Testis (tissue), 3 donors: ENCODE data around the gene KLHL29. TPM values are rescaled to one million over a fixed set of nuclear protein-coding genes. Genes with fewer than 3 reads are reported as not detected.

Source experiments
- DNase-seq: peaks from one replicate; pipeline ENCODE4 v3.0.0-alpha.2; 2019
- H3K27ac ChIP-seq, 2 donors: fragments of 200-600 bp; sonication (generic); one replicate each; pipeline ENCODE4 v1.5.1; 2019
- H3K27me3 ChIP-seq: fragments of 200-600 bp; sonication (generic); one replicate; pipeline ENCODE4 v1.5.1; 2019
- H3K36me3 ChIP-seq: fragments of 200-600 bp; sonication (generic); one replicate; pipeline ENCODE4 v1.5.1; 2017; ENCODE audit warnings: low read depth; ENCODE audit errors: missing control alignments
- H3K4me1 ChIP-seq: fragments of 200-600 bp; sonication (generic); one replicate; pipeline ENCODE4 v1.5.1; 2019
- H3K4me3 ChIP-seq, 2 donors: fragments of 200-600 bp; sonication (generic); one replicate each; pipeline ENCODE4 v1.5.1; 2017 to 2019
- H3K9me3 ChIP-seq: fragments of 200-600 bp; sonication (generic); one replicate; pipeline ENCODE4 v1.5.1; 2017
- CTCF ChIP-seq, 3 experiments: fragments of 450-650 bp in 2 of 3; fragments of 200-600 bp in 1 of 3; sonication (generic) in 1 of 3; IDR thresholded peaks; one replicate each; pipeline ENCODE4 v1.5.1; 2016 to 2019; ENCODE audit warnings: antibody characterized with exemption in 3 of 3, mild to moderate bottlenecking in 2 of 3, moderate library complexity in 1 of 3
- POLR2A ChIP-seq: fragments of 450-650 bp; IDR thresholded peaks from one replicate; pipeline ENCODE4 v1.6.1; 2017; ENCODE audit warnings: antibody characterized with exemption, mild to moderate bottlenecking, moderate library complexity
- WGBS, 2 donors: methylation state at CpG; one replicate each; pipeline ENCODE4 v1.1.5; 2018; 5-methylcytosine and 5-hydroxymethylcytosine counted together
- intact Hi-C: fragments of 100-400 bp; cut with DNase I; formaldehyde crosslinking; loops from one replicate; pipeline ENCODE4 v1.15.1; 2023; ENCODE audit warnings: low total_unique reads
- polyA plus RNA-seq: library from polyadenylated mRNA; stranded (reverse); fragments of 350-450 nt; fragmentation: Illumina TruSeq; extraction: RNeasy Lipid Tissue Mini Kit (QIAGEN cat#74804); gene quantifications from one replicate; pipeline ENCODE4 v1.2.3, GENCODE V29; 2014; ENCODE audit warnings: low read depth, low replicate concordance; ENCODE audit not compliant: insufficient read depth
- total RNA-seq, 2 donors: library from RNA; depleted of rRNA; stranded (reverse); fragments of >200 nt; gene quantifications; one replicate each; pipeline ENCODE4 v1.2.3, GENCODE V29; 2016

KLHL29 gene
- total and polyA plus RNA-seq, 3 donors from 2014 or later = 3.3 to 10.9 (median 7.9) TPM

GRCh38 chr2:23706613-23707078, 321.7 kb downstream of the KLHL29 start:
- Histone ChIP-seq H3K27ac (no peak overlapping the region), H3K4me1 (no peaks in the 10 kb centered on the region), H3K9me3 (no peaks in the 10 kb centered on the region), H3K4me3 (no peak overlapping the region), H3K27me3 (no peaks in the 10 kb centered on the region), H3K36me3 (no peaks in the 10 kb centered on the region)
- WGBS, 2 donors = 91 to 94% methylated on average over 18 of the region's 18 CpGs
- TF ChIP-seq CTCF (IDR thresholded peaks at IDR 0.05) (no peak), POLR2A (no peak)
- intact Hi-C loops = no loop called here
- DNase-seq = no peak

GRCh38 chr2:23707096-23707495, 322.1 kb downstream of the KLHL29 start:
- H3K36me3 ChIP-seq = no peaks in the 10 kb centered on the region
- 79 to 85% methylated on average over 9 of the region's 9 CpGs for WGBS, 2 donors
- no peak for DNase-seq
- no peak overlapping the region for H3K27ac ChIP-seq
- no peaks in the 10 kb centered on the region for H3K27me3 ChIP-seq
- H3K9me3 ChIP-seq = no peaks in the 10 kb centered on the region
- TF ChIP-seq CTCF (IDR thresholded peaks at IDR 0.05) (no peak), POLR2A (no peak)
- H3K4me1 ChIP-seq = no peaks in the 10 kb centered on the region
- intact Hi-C loops = no loop called here
- no peak overlapping the region for H3K4me3 ChIP-seq

GRCh38 chr2:23708771-23709170, 323.8 kb downstream of the KLHL29 start:
- WGBS, 2 donors = 96 to 97% methylated on average over 6 of the region's 6 CpGs
- Histone ChIP-seq H3K4me1 (no peaks in the 10 kb centered on the region), H3K27me3 (no peaks in the 10 kb centered on the region), H3K9me3 (no peaks in the 10 kb centered on the region), H3K4me3 (no peak overlapping the region), H3K27ac (no peak overlapping the region), H3K36me3 (no peaks in the 10 kb centered on the region)
- TF ChIP-seq CTCF (IDR thresholded peaks at IDR 0.05) (no peak), POLR2A (no peak)
- intact Hi-C loops = no loop called here
- no peak for DNase-seq

GRCh38 chr2:23709311-23709710, 324.3 kb downstream of the KLHL29 start:
- Histone ChIP-seq H3K4me3 (no peak overlapping the region), H3K27ac (no peak overlapping the region), H3K27me3 (no peaks in the 10 kb centered on the region), H3K4me1 (no peaks in the 10 kb centered on the region), H3K9me3 (no peaks in the 10 kb centered on the region), H3K36me3 (no peaks in the 10 kb centered on the region)
- DNase-seq = no peak
- TF ChIP-seq CTCF (IDR thresholded peaks at IDR 0.05) (no peak), POLR2A (no peak)
- WGBS, 2 donors = 97 to 98% methylated on average over 8 of the region's 8 CpGs
- intact Hi-C loops = no loop called here

- Histone ChIP-seq H3K4me3 (no peak overlapping the region), H3K27me3 (no peaks in the 10 kb centered on the region), H3K4me1 (no peaks in the 10 kb centered on the region), H3K36me3 (no peaks in the 10 kb centered on the region), H3K9me3 (no peaks in the 10 kb centered on the region), H3K27ac (peak overlapping the region; percentile 4 to 19)
- TF ChIP-seq POLR2A (no peak), CTCF (IDR thresholded peaks at IDR 0.05) (no peak)
- intact Hi-C loops = no loop called here
- DNase-seq = peak; percentile 69
- 49 to 56% methylated on average over 7 of the region's 7 CpGs for WGBS, 2 donors
These were observed 327.2 kb downstream of the KLHL29 start for GRCh38 chr2:23711979-23712755.
